Astrocyte (in vitro differentiated cells and primary cell): Measurements from ENCODE around the gene STXBP1.

ENCODE experiments used
- CTCF ChIP-seq: IDR thresholded peaks from 2 replicates; pipeline ENCODE4 v1.5.1; 2011; ENCODE audit warnings: low read depth, mild to moderate bottlenecking, inconsistent platforms, low read length, moderate library complexity; ENCODE audit not compliant: insufficient read depth
- EZH2 ChIP-seq: IDR thresholded peaks from 2 replicates; pipeline ENCODE4 v1.6.1; 2012; ENCODE audit warnings: mild to moderate bottlenecking, low read length, inconsistent platforms; ENCODE audit not compliant: insufficient read depth

GRCh38 chr9:127711226-127711701 lies 99.2 kb downstream of the STXBP1 start:
- TF ChIP-seq CTCF, result no peak
- TF ChIP-seq EZH2, result no peak
